GM19238 (cell line): ENCODE results near the gene CCDC14.
"Not testable (repeated sequence)": the region's sequence is repeated elsewhere in the genome, so short reads cannot be mapped to it uniquely, and the experiment has no call there.

Experiments
- DNase-seq: peaks from one replicate; pipeline ENCODE4 v3.0.0; 2011; ENCODE audit warnings: low spot score; ENCODE audit not compliant: insufficient read length

The CCDC14 gene

GRCh38 chr3:123964793-123965192 is 3.8 kb upstream of the CCDC14 start:
- not testable (repeated sequence) for DNase-seq

DNA sequence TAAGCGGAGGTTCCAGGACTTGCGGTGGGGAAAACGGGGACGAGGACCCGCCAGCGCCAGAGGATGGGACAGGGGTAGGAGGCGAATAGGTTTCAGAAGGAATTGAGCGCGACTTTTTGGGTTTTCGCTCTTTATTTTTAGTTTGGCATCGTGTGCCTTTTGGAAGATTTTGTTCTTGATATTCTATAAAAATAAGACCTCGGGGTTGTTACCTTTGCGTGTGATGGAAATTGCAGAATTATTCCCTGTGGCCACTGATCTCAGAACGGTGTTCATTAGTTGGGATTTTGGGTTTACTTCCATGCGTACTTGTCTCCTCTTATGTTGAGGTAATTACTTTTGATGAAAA is 453 bp upstream of the CCDC14 start:
- DNase-seq, result no peak

DNA sequence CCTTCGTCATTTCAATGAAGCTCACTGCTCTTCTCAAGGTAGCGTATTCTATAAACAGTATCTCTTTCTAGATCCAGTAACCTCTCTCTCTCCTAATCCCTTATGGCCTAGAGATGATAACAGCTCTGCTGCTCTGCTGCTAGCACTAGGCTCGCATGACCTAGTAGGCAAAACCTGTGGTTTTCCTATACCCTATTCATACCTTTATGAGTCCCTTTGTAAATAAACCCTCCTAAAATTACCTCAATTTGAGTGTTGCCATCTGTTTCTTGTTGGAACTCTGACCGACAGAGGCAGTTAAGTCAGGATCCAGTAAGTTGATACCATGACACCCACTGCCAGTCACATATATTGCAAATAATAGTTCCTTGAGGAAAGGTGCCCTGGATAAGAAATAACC is 7.3 kb downstream of the CCDC14 start:
- DNase-seq, result no peak

GRCh38 chr3:123952844-123953520 is 8.0 kb downstream of the CCDC14 start:
- DNase-seq, result no peak

DNA sequence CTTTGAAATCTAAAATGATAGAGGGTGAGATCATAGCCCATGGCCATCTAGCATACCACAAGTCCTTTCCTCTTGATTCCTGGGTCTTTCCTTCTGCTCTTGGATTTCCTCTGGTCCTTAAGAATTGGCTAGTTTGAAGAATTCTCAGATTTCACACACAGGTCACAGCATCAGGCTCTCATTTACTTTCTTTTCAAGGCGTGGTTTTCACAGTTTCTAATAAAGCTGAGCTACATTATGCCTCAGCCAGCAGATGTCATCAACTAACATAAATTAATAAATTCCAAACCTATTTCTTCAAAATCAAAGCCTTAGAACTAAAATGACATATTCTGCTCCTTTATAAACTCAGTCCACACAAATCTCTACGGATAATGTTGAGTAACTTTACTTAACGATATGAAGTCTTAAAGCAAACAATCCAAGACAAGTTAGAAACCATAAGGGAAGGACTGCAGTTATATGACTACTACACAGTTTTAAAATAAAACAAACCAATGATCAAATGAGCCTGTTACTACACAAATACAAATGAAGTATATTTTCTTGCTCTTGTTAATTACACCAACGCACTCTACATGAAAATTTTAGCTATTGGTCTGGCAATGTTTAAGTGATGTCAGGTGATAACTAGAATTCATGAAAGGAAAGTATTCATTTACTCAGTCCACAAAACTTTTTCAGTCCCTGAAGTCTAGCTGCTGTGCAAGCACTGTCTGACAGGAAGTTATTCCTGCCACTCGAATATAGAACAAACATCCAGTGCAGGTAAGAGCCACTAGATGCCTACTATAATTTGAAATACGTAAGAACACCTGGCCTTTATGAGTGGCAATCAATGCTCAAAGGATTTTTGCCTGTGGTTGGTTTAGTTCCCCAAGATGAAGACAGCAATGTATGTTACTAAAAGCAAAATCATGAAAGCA is 9.2 kb downstream of the CCDC14 start:
- no peak for DNase-seq

DNA sequence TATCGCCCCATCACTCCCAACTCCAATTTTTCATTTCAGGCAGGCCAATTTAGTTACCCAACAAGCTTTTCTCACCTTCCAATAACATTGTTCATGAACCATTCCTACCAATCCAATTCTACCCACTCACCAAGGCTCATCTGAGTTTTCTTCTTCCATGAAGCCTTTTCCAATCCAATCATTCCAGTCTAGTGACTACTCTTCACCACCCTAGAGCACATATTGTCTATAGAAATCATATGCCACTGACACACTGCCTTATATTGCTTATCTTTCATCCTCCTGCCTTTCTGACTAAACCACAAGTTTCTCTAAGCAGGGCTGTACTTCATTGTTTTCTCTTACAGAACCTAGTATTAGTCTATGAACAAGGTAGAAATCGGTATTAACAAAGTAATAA is 11.4 kb downstream of the CCDC14 start:
- DNase-seq, result no peak

DNA sequence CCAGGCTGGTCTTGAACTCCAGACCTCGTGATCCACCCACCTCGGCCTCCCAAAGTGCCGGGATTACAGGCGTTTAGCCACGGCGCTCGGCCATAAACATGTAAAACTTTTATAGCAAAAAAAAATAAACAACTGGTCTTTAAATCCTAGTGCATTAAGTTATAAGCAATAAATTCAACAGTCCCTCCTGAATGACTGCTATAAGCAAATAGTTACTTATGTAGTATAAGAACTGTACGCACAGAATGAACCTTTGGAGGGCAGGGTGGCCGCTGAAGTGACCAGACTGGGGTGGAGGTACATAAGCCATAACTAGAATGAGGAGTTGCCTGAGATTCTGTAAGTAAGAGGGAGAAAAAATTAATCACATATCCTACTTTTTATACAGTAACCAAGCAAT is 12.6 kb downstream of the CCDC14 start:
- no peak for DNase-seq

- DNase-seq, result no peak
Observed at GRCh38 chr3:123947482-123947881, 13.5 kb downstream of the CCDC14 start.

- DNase-seq, result no peak
Observed at GRCh38 chr3:123941542-123941941, 19.5 kb downstream of the CCDC14 start.

DNA sequence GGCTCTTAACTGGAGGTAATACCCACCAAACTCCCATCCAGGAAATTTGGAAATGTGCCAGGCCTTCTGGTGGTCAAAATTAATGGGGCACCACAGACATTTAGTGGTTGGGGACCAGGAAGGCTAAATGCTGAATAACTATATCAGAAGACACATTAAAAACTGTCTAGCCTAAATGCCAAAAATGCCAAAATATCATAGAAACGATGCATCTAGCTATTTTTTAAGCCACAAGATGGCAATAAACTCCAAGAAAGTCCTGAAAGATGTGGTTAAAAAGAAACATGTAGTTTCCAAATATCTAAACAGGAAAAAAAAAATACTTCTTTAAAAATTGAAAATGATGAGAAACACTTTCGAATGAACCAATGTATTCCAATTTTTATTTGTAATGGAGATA is 19.9 kb downstream of the CCDC14 start:
- DNase-seq, result no peak

- DNase-seq, result no peak
Observed at GRCh38 chr3:123939706-123940105, 21.3 kb downstream of the CCDC14 start.

DNA sequence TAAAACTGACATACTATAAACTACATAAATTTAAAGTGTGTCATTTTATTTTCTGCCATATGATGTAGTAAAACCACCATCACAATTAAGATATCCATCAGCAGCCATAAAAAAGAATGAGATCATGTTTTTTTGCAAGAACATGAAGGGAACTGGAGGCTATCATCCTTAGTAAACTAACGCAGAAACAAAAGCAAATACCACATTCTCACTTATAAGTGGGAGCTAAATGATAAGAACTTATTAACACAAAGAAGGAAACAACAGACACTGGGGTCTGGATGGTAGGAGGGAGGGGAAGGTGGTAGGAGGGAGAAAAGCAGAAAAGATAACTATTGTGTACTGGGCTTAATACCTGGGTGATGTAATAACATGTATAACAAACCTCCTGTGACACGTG is 24.6 kb downstream of the CCDC14 start:
- no peak for DNase-seq

- DNase-seq, result no peak
Observed at GRCh38 chr3:123935830-123936229, 25.2 kb downstream of the CCDC14 start.

- DNase-seq, result no peak
Observed at GRCh38 chr3:123934250-123934649, 26.8 kb downstream of the CCDC14 start.

DNA sequence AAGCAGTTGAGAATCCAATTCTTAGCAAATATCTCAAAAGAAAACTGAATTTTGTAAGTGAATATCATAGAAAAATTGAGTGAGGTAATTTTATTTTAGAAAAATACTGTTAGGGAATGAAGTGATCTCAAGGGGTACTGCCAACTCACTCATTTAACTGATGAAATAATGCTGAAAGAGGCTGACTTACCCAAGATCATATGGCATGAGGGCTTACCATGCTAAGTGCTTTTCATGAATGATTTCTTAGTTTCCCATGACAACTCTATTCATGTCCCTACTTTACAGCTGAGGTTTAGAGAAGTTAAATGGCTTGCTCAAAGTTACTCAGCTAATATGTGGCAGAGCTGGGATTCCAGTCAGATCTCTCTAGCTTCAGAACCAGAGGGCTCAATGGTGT is 30.6 kb downstream of the CCDC14 start:
- no peak for DNase-seq

DNA sequence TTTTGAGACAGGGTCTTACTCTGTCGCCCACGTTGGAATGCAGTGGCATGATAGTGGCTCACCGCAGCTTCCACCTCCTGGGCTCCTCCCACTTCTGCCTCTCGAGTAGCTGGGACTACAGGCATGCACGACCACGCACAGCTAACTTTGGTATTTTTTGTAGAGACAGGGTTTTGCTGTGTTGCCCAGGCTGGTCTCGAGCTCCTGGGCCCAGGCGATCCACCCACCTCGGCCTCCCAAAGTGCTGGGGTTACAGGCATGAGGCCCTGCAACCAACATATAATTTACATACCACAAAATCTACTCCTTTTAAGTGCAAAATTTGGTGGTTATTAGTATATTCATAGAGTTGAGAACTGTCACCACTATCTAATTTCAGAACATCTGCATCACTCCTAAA is 31.7 kb downstream of the CCDC14 start:
- DNase-seq, result no peak

DNA sequence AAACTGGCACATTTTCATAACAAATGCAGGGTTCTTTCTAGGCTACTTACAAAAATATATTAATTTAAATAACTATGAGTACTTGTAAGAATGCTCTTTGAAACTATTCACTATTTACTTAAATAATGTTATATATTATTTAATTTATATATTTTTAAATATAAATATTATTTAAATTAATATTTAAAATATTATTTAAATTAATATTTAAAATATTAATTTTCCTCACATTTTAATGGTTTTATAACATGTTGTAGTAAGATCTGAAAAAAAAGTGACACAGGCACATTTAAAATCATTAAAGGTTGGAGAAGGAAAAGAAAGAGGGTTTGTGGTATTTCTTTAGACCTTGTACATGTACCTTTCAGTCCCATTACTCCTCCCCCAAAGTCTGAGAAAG is 34.6 kb downstream of the CCDC14 start:
- no peak for DNase-seq

DNA sequence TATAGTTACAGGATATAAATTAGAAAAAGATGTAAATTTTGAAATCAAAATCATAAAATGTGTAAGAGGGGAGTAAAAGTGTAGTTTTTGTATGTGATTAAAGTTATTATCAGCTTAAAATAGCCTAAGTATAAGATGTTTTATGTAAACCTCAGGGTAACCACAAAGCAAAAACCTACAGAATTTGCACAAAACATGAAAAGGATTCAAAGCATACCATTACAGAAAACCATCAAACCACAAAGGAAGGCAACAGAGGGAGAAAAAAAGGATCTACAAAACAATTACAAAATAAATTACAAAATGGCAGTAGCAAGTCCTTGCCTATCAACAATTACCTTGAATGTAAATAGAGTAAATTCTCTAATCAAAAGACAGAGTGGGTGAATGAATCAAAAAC is 40.2 kb downstream of the CCDC14 start:
- no peak for DNase-seq

- DNase-seq, result no peak
Observed at GRCh38 chr3:123920383-123920782, 40.6 kb downstream of the CCDC14 start.

GRCh38 chr3:123919353-123919752 is 41.7 kb downstream of the CCDC14 start:
- no peak for DNase-seq

DNA sequence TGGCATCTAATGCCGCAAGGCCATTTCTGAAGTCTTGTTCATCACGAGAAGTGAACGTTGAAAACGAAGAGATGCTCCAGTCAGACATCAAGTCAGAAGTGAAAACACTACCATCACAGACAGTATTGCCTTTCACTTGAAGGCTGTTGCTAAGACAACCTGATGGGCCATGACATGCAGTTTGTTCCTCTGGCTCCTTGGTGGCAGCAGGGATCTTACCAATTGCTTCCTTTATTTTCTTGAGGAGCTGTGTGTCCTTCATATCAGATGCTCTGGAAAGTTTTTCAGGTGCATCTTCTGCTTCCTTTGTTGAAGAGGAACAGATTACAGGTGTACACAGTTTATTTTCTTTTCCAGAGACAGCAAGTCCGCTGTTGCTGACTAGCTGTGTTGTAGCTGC is 46.2 kb downstream of the CCDC14 start:
- no peak for DNase-seq

GRCh38 chr3:123909785-123910184 is 51.2 kb downstream of the CCDC14 start:
- no peak for DNase-seq

GRCh38 chr3:123907720-123908119 is 53.3 kb downstream of the CCDC14 start:
- no peak for DNase-seq
